ENCODE data around the gene HDAC4.

HDAC4 gene

GRCh38 chr2:239132786-239133185, 268.0 kb downstream of the HDAC4 start:
- no peak overlapping the region for H3K27ac ChIP-seq (ENCODE audit: low read depth in 2 of 2, low read length in 2 of 2)
- H3K27me3 ChIP-seq (ENCODE audit: control insufficient read depth in 2 of 2, insufficient read depth in 2 of 2, low read length in 2 of 2) = no peaks in the 10 kb centered on the region
- no peak overlapping the region for H3K9ac ChIP-seq (ENCODE audit: low read depth in 1 of 2, low read length in 2 of 2)

GRCh38 chr2:239132156-239132709, 268.6 kb downstream of the HDAC4 start:
- H3K9me3 ChIP-seq (ENCODE audit: control insufficient read depth in 2 of 2, low read length in 2 of 2) = no peaks in the 10 kb centered on the region
- H3K4me1 ChIP-seq (ENCODE audit: control insufficient read depth in 2 of 2, insufficient read depth in 2 of 2, low read length in 2 of 2) = no peaks in the 10 kb centered on the region
- no peak overlapping the region for H3K27ac ChIP-seq (ENCODE audit: low read depth in 2 of 2, low read length in 2 of 2)
- peaks cover 47 to 63% of the 10 kb centered on the region in 2 donors for H3K36me3 ChIP-seq (ENCODE audit: control insufficient read depth in 2 of 2, insufficient read depth in 2 of 2, low read length in 2 of 2)
- H3K9ac ChIP-seq (ENCODE audit: low read depth in 1 of 2, low read length in 2 of 2) = no peak overlapping the region
- no peak overlapping the region for H3K4me3 ChIP-seq (ENCODE audit: low read length in 2 of 2)
- no peaks in the 10 kb centered on the region for H3K27me3 ChIP-seq (ENCODE audit: control insufficient read depth in 2 of 2, insufficient read depth in 2 of 2, low read length in 2 of 2)

More at GRCh38 chr2:239132786-239133185, 268.0 kb downstream of the HDAC4 start:
- Histone ChIP-seq H3K4me3 (ENCODE audit: low read length in 2 of 2) (no peak overlapping the region), H3K36me3 (ENCODE audit: control insufficient read depth in 2 of 2, insufficient read depth in 2 of 2, low read length in 2 of 2) (peaks cover 43 to 63% of the 10 kb centered on the region in 2 donors), H3K4me1 (ENCODE audit: control insufficient read depth in 2 of 2, insufficient read depth in 2 of 2, low read length in 2 of 2) (no peaks in the 10 kb centered on the region), H3K9me3 (ENCODE audit: control insufficient read depth in 2 of 2, low read length in 2 of 2) (no peaks in the 10 kb centered on the region)

- Histone ChIP-seq H3K4me1 (ENCODE audit: control insufficient read depth in 2 of 2, insufficient read depth in 2 of 2, low read length in 2 of 2) (no peaks in the 10 kb centered on the region), H3K36me3 (ENCODE audit: control insufficient read depth in 2 of 2, insufficient read depth in 2 of 2, low read length in 2 of 2) (peaks cover 49 to 67% of the 10 kb centered on the region in 2 donors), H3K27ac (ENCODE audit: low read depth in 2 of 2, low read length in 2 of 2) (no peak overlapping the region)
Measured at GRCh38 chr2:239131521-239131920, 269.3 kb downstream of the HDAC4 start.

GRCh38 chr2:239130786-239131325, 270.0 kb downstream of the HDAC4 start:
- peaks cover 52 to 69% of the 10 kb centered on the region in 2 donors for H3K36me3 ChIP-seq (ENCODE audit: control insufficient read depth in 2 of 2, insufficient read depth in 2 of 2, low read length in 2 of 2)
- H3K9me3 ChIP-seq (ENCODE audit: control insufficient read depth in 2 of 2, low read length in 2 of 2) = no peaks in the 10 kb centered on the region
- H3K27me3 ChIP-seq (ENCODE audit: control insufficient read depth in 2 of 2, insufficient read depth in 2 of 2, low read length in 2 of 2) = no peaks in the 10 kb centered on the region
- H3K4me3 ChIP-seq (ENCODE audit: low read length in 2 of 2) = no peak overlapping the region
- H3K4me1 ChIP-seq (ENCODE audit: control insufficient read depth in 2 of 2, insufficient read depth in 2 of 2, low read length in 2 of 2) = no peaks in the 10 kb centered on the region
- H3K27ac ChIP-seq (ENCODE audit: low read depth in 2 of 2, low read length in 2 of 2) = no peak overlapping the region
- H3K9ac ChIP-seq (ENCODE audit: low read depth in 1 of 2, low read length in 2 of 2) = no peak overlapping the region

More at GRCh38 chr2:239131521-239131920, 269.3 kb downstream of the HDAC4 start:
- Histone ChIP-seq H3K27me3 (ENCODE audit: control insufficient read depth in 2 of 2, insufficient read depth in 2 of 2, low read length in 2 of 2) (no peaks in the 10 kb centered on the region), H3K9me3 (ENCODE audit: control insufficient read depth in 2 of 2, low read length in 2 of 2) (no peaks in the 10 kb centered on the region), H3K9ac (ENCODE audit: low read depth in 1 of 2, low read length in 2 of 2) (no peak overlapping the region), H3K4me3 (ENCODE audit: low read length in 2 of 2) (no peak overlapping the region)

- Histone ChIP-seq H3K36me3 (ENCODE audit: control insufficient read depth in 2 of 2, insufficient read depth in 2 of 2, low read length in 2 of 2) (peaks cover 57 to 73% of the 10 kb centered on the region in 2 donors), H3K4me1 (ENCODE audit: control insufficient read depth in 2 of 2, insufficient read depth in 2 of 2, low read length in 2 of 2) (no peaks in the 10 kb centered on the region), H3K4me3 (ENCODE audit: low read length in 2 of 2) (no peak overlapping the region), H3K27ac (ENCODE audit: low read depth in 2 of 2, low read length in 2 of 2) (no peak overlapping the region), H3K9me3 (ENCODE audit: control insufficient read depth in 2 of 2, low read length in 2 of 2) (no peaks in the 10 kb centered on the region), H3K9ac (ENCODE audit: low read depth in 1 of 2, low read length in 2 of 2) (no peak overlapping the region), H3K27me3 (ENCODE audit: control insufficient read depth in 2 of 2, insufficient read depth in 2 of 2, low read length in 2 of 2) (no peaks in the 10 kb centered on the region)
Measured at GRCh38 chr2:239130041-239130440, 270.8 kb downstream of the HDAC4 start.

GRCh38 chr2:239129147-239129920, 271.5 kb downstream of the HDAC4 start:
- H3K27me3 ChIP-seq (ENCODE audit: control insufficient read depth in 2 of 2, insufficient read depth in 2 of 2, low read length in 2 of 2) = no peaks in the 10 kb centered on the region
- no peak overlapping the region for H3K9ac ChIP-seq (ENCODE audit: low read depth in 1 of 2, low read length in 2 of 2)
- H3K4me3 ChIP-seq (ENCODE audit: low read length in 2 of 2) = no peak overlapping the region
- no peaks in the 10 kb centered on the region for H3K4me1 ChIP-seq (ENCODE audit: control insufficient read depth in 2 of 2, insufficient read depth in 2 of 2, low read length in 2 of 2)
- H3K36me3 ChIP-seq (ENCODE audit: control insufficient read depth in 2 of 2, insufficient read depth in 2 of 2, low read length in 2 of 2) = peaks cover 60 to 74% of the 10 kb centered on the region in 2 donors
- H3K27ac ChIP-seq (ENCODE audit: low read depth in 2 of 2, low read length in 2 of 2) = no peak overlapping the region
- H3K9me3 ChIP-seq (ENCODE audit: control insufficient read depth in 2 of 2, low read length in 2 of 2) = no peaks in the 10 kb centered on the region

GRCh38 chr2:239128706-239129105, 272.1 kb downstream of the HDAC4 start:
- peaks cover 56 to 67% of the 10 kb centered on the region in 2 donors for H3K36me3 ChIP-seq (ENCODE audit: control insufficient read depth in 2 of 2, insufficient read depth in 2 of 2, low read length in 2 of 2)
- H3K27me3 ChIP-seq (ENCODE audit: control insufficient read depth in 2 of 2, insufficient read depth in 2 of 2, low read length in 2 of 2) = no peaks in the 10 kb centered on the region
- no peak overlapping the region for H3K9ac ChIP-seq (ENCODE audit: low read depth in 1 of 2, low read length in 2 of 2)
- no peak overlapping the region for H3K27ac ChIP-seq (ENCODE audit: low read depth in 2 of 2, low read length in 2 of 2)
- no peak overlapping the region for H3K4me3 ChIP-seq (ENCODE audit: low read length in 2 of 2)
- no peaks in the 10 kb centered on the region for H3K9me3 ChIP-seq (ENCODE audit: control insufficient read depth in 2 of 2, low read length in 2 of 2)
- H3K4me1 ChIP-seq (ENCODE audit: control insufficient read depth in 2 of 2, insufficient read depth in 2 of 2, low read length in 2 of 2) = no peaks in the 10 kb centered on the region

GRCh38 chr2:239127513-239127912, 273.3 kb downstream of the HDAC4 start:
- Histone ChIP-seq H3K36me3 (ENCODE audit: control insufficient read depth in 2 of 2, insufficient read depth in 2 of 2, low read length in 2 of 2) (peaks cover 49 to 57% of the 10 kb centered on the region in 2 donors), H3K27ac (ENCODE audit: low read depth in 2 of 2, low read length in 2 of 2) (no peak overlapping the region)

GRCh38 chr2:239125726-239126675, 274.8 kb downstream of the HDAC4 start:
- Histone ChIP-seq H3K27me3 (ENCODE audit: control insufficient read depth in 2 of 2, insufficient read depth in 2 of 2, low read length in 2 of 2) (no peaks in the 10 kb centered on the region), H3K9ac (ENCODE audit: low read depth in 1 of 2, low read length in 2 of 2) (no peak overlapping the region), H3K9me3 (ENCODE audit: control insufficient read depth in 2 of 2, low read length in 2 of 2) (no peaks in the 10 kb centered on the region), H3K27ac (ENCODE audit: low read depth in 2 of 2, low read length in 2 of 2) (no peak overlapping the region), H3K4me1 (ENCODE audit: control insufficient read depth in 2 of 2, insufficient read depth in 2 of 2, low read length in 2 of 2) (peaks cover 0 to 2% of the 10 kb centered on the region in 2 donors), H3K4me3 (ENCODE audit: low read length in 2 of 2) (no peak overlapping the region), H3K36me3 (ENCODE audit: control insufficient read depth in 2 of 2, insufficient read depth in 2 of 2, low read length in 2 of 2) (peaks cover 41 to 46% of the 10 kb centered on the region in 2 donors)

More at GRCh38 chr2:239127513-239127912, 273.3 kb downstream of the HDAC4 start:
- no peak overlapping the region for H3K4me3 ChIP-seq (ENCODE audit: low read length in 2 of 2)
- H3K4me1 ChIP-seq (ENCODE audit: control insufficient read depth in 2 of 2, insufficient read depth in 2 of 2, low read length in 2 of 2) = peaks cover 0 to under 1% of the 10 kb centered on the region in 2 donors
- no peak overlapping the region for H3K9ac ChIP-seq (ENCODE audit: low read depth in 1 of 2, low read length in 2 of 2)
- no peaks in the 10 kb centered on the region for H3K27me3 ChIP-seq (ENCODE audit: control insufficient read depth in 2 of 2, insufficient read depth in 2 of 2, low read length in 2 of 2)
- H3K9me3 ChIP-seq (ENCODE audit: control insufficient read depth in 2 of 2, low read length in 2 of 2) = no peaks in the 10 kb centered on the region
